Muscle of arm (tissue), 14 donors: ENCODE results near the gene MLH3. TPM values are rescaled to one million over a fixed set of nuclear protein-coding genes. Genes with fewer than 3 reads are reported as not detected.

Source experiments
- DNase-seq: peaks from one replicate; pipeline ENCODE4 v3.0.0-alpha.2; 2013
- long read RNA-seq, 11 donors: transcript quantifications; one replicate each; lab custom pipeline, GENCODE V29; 2026
- polyA plus RNA-seq, 12 donors: library from polyadenylated mRNA; unstranded; fragments of 120-200 nt; gene quantifications; one replicate each; pipeline ENCODE4 v1.2.1, GENCODE V29; 2013; ENCODE audit not compliant: insufficient read length in 12 of 12

Gene MLH3
- polyA plus RNA-seq = 10 to 100 TPM in 11 of 12 donors, not detected in 1; 19.0 to 28.6 (median 23.0) TPM
- long read RNA-seq, donor 1, full-length matches to known transcripts = 2 of 2 reads
- long read RNA-seq, donor 1, partial matches to known transcripts = 0 of 2 reads
- long read RNA-seq, donor 1, other reads (novel, unspliced or antisense) = 0 of 2 reads
- long read RNA-seq, donor 2, full-length matches to known transcripts = 3 of 3 reads
- long read RNA-seq, donor 2, partial matches to known transcripts = 0 of 3 reads
- long read RNA-seq, donor 2, other reads (novel, unspliced or antisense) = 0 of 3 reads
- long read RNA-seq, donor 3, partial matches to known transcripts = 0 of 2 reads
- long read RNA-seq, donor 3, other reads (novel, unspliced or antisense) = 0 of 2 reads
- long read RNA-seq, donor 4, partial matches to known transcripts = 0 of 3 reads
- long read RNA-seq, donor 4, other reads (novel, unspliced or antisense) = 0 of 3 reads
- long read RNA-seq, donor 5, partial matches to known transcripts = 0 of 1 reads
- long read RNA-seq, donor 5, other reads (novel, unspliced or antisense) = 0 of 1 reads
- long read RNA-seq, donor 6, partial matches to known transcripts = 0 of 3 reads
- long read RNA-seq, donor 6, other reads (novel, unspliced or antisense) = 0 of 3 reads
- long read RNA-seq, donor 7 = 0 reads
- long read RNA-seq, donor 8, full-length matches to known transcripts = 4 of 4 reads
- long read RNA-seq, donor 8, partial matches to known transcripts = 0 of 4 reads
- long read RNA-seq, donor 8, other reads (novel, unspliced or antisense) = 0 of 4 reads
- long read RNA-seq, donor 9, full-length matches to known transcripts = 2 of 2 reads
- long read RNA-seq, donor 9, partial matches to known transcripts = 0 of 2 reads
- long read RNA-seq, donor 9, other reads (novel, unspliced or antisense) = 0 of 2 reads
- long read RNA-seq, donor 10, full-length matches to known transcripts = 4 of 4 reads
- long read RNA-seq, donor 10, partial matches to known transcripts = 0 of 4 reads
- long read RNA-seq, donor 10, other reads (novel, unspliced or antisense) = 0 of 4 reads
- long read RNA-seq, donor 11, full-length matches to known transcripts = 1 of 1 reads
- long read RNA-seq, donor 11, partial matches to known transcripts = 0 of 1 reads
- long read RNA-seq, donor 11, other reads (novel, unspliced or antisense) = 0 of 1 reads

- DNase-seq = peak; percentile 90
Measured at GRCh38 chr14:75050852-75051555, at the start of gene MLH3. Gene MLH3, minus strand, starts transcription at chr14:75051467. Its CDS starts 1,812 bp downstream, at chr14:75049655.

GRCh38 chr14:75098682-75099081 is 47.4 kb upstream of the MLH3 start:
- no peak for DNase-seq

GRCh38 chr14:75098212-75098611 is 46.9 kb upstream of the MLH3 start:
- DNase-seq = no peak

- no peak for DNase-seq
Measured at GRCh38 chr14:75096959-75097358, 45.7 kb upstream of the MLH3 start.

- DNase-seq = no peak
Measured at GRCh38 chr14:75095690-75096089, 44.4 kb upstream of the MLH3 start.

GRCh38 chr14:75094896-75095295 is 43.6 kb upstream of the MLH3 start:
- DNase-seq = no peak

- DNase-seq = no peak
Measured at GRCh38 chr14:75092698-75093097, 41.4 kb upstream of the MLH3 start.

- no peak for DNase-seq
Measured at GRCh38 chr14:75091251-75091650, 40.0 kb upstream of the MLH3 start.

GRCh38 chr14:75090353-75090752 is 39.1 kb upstream of the MLH3 start:
- DNase-seq = no peak

GRCh38 chr14:75088566-75089373 is 37.5 kb upstream of the MLH3 start:
- DNase-seq = peak; percentile 70

- no peak for DNase-seq
Measured at GRCh38 chr14:75088153-75088552, 36.9 kb upstream of the MLH3 start.

- DNase-seq = no peak
Measured at GRCh38 chr14:75084513-75084912, 33.2 kb upstream of the MLH3 start.

- DNase-seq = no peak
Measured at GRCh38 chr14:75083271-75083670, 32.0 kb upstream of the MLH3 start.

- peak; percentile 61 for DNase-seq
Measured at GRCh38 chr14:75081660-75082229, 30.5 kb upstream of the MLH3 start.

- DNase-seq = no peak
Measured at GRCh38 chr14:75079521-75079920, 28.3 kb upstream of the MLH3 start.

- DNase-seq = no peak
Measured at GRCh38 chr14:75077794-75078193, 26.5 kb upstream of the MLH3 start.

GRCh38 chr14:75070383-75070782 is 19.1 kb upstream of the MLH3 start:
- DNase-seq = peak; percentile 55

- DNase-seq = no peak
Measured at GRCh38 chr14:75069811-75070145, 18.5 kb upstream of the MLH3 start.

- peak; percentile 95 for DNase-seq
Measured at GRCh38 chr14:75069121-75069810, 18.0 kb upstream of the MLH3 start, which contains the start of gene ZC2HC1C. Gene ZC2HC1C, plus strand, starts transcription at chr14:75069641. Its CDS starts 933 bp downstream, at chr14:75070574.
